Mucosa of descending colon (tissue), 3 donors: Measurements from ENCODE around the gene TRAPPC2. TPM values are rescaled to one million over a fixed set of nuclear protein-coding genes. Genes with fewer than 3 reads are reported as not detected.

Experiments
- ATAC-seq: fragments of 200-7000 bp; cut with Tn5 transposase; one replicate; pipeline ENCODE4 v1.9.1; 2020; ENCODE audit warnings: mild to moderate bottlenecking, moderate library complexity
- DNase-seq, 3 donors: peaks; one replicate each; pipeline ENCODE4 v3.0.0-alpha.2; 2020
- H3K36me3 ChIP-seq: fragments of 200-600 bp; one replicate; pipeline ENCODE4 v1.8.0; 2021; ENCODE audit warnings: low read depth, mild to moderate bottlenecking
- H3K4me1 ChIP-seq: fragments of 200-600 bp; one replicate; pipeline ENCODE4 v1.8.0; 2021; ENCODE audit warnings: low read depth, mild to moderate bottlenecking
- H3K4me3 ChIP-seq: fragments of 200-600 bp; one replicate; pipeline ENCODE4 v1.8.0; 2021; ENCODE audit warnings: mild to moderate bottlenecking
- H3K9me3 ChIP-seq: fragments of 200-600 bp; one replicate; pipeline ENCODE4 v1.8.0; 2021; ENCODE audit warnings: mild to moderate bottlenecking
- intact Hi-C, 2 donors: fragments of 100-400 bp; cut with DNase I in 1 of 2; cut with micrococcal nuclease in 1 of 2; formaldehyde crosslinking; loops; one replicate each; pipeline versions ENCODE4 v1.11.0 to v1.11.1; 2022; cut with DNase I, micrococcal nuclease
- total RNA-seq, 3 donors: library from RNA; stranded (reverse); fragmentation: NEBNext Ultra II Directional in 2 of 3; extraction: Animal tissue kit (Norgen Biotek cat#: 25700) in 2 of 3; gene quantifications; one replicate each; pipeline versions ENCODE4 v1.2.1 to v1.2.4, GENCODE V29; 2021 to 2023
- TF ChIP-seq, protein P1 (sequence below): fragments of 200-600 bp; IDR thresholded peaks from one replicate; pipeline ENCODE4 v1.8.0; 2022; ENCODE audit warnings: antibody characterized with exemption, mild to moderate bottlenecking
- donor health status: DM: no; HTN: no; CAD: no; lungs with moderate emphysema.
- donor health status: DM: no; HTN: no; CAD: no.
- donor health status: DM: no; HTN: yes; CAD: no.

Gene TRAPPC2
- total RNA-seq, 3 donors from 2014 or later, result 13.1 to 20.4 (median 18.5) TPM

DNA sequence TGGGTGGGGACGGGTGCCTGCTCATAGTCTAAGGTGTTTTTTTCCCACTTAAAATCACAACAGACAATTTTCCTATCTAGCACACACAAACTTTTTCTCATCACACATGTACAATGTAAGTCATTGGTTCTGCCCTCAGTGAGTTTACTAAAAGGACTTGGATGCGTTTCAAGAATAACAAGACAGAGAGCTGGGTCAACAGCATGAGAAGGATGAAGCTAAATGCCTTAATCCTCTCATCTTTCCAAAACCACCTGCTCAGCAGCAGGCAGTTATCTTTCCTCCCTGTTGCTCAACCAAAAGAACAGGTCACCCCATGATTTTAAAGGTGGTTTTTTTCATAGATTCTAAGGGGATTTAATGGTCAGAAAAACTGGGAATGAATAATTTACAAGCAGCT lies 40.3 kb upstream of the TRAPPC2 start:
- DNase-seq (no peak), ATAC-seq (no peak)
- H3K36me3 ChIP-seq, result no peaks in the 10 kb centered on the region
- intact Hi-C loops, result no loop called here
- no peaks in the 10 kb centered on the region for H3K9me3 ChIP-seq
- H3K4me3 ChIP-seq, result no peak overlapping the region
- H3K4me1 ChIP-seq, result no peaks in the 10 kb centered on the region
- TF ChIP-seq, protein P1, sequence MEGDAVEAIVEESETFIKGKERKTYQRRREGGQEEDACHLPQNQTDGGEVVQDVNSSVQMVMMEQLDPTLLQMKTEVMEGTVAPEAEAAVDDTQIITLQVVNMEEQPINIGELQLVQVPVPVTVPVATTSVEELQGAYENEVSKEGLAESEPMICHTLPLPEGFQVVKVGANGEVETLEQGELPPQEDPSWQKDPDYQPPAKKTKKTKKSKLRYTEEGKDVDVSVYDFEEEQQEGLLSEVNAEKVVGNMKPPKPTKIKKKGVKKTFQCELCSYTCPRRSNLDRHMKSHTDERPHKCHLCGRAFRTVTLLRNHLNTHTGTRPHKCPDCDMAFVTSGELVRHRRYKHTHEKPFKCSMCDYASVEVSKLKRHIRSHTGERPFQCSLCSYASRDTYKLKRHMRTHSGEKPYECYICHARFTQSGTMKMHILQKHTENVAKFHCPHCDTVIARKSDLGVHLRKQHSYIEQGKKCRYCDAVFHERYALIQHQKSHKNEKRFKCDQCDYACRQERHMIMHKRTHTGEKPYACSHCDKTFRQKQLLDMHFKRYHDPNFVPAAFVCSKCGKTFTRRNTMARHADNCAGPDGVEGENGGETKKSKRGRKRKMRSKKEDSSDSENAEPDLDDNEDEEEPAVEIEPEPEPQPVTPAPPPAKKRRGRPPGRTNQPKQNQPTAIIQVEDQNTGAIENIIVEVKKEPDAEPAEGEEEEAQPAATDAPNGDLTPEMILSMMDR, result no peak

DNA sequence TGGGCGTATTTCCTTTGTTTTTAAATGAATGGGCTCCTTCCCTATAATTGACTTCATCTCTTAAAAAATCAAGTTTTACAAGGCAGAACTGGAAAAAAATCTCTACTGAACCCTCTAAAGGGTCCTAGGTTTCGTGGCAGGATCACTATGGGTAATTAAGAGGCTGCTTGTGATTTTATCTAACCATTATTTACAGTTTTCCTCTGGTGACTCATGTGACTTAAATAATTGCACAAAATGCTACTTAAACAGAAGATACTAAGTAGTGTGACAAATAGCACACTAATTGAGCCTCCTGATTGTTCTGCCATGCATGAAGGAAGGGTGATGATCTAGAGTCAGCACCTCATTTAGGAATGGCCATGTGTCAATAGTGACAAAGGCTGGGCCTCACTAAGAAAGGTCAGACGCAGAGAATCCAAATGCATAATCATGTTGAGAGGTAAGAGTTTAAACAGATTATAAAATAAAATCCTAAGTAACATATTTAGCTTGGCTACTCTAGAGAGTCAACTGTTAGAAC lies 35.7 kb upstream of the TRAPPC2 start:
- Histone ChIP-seq H3K36me3 (no peaks in the 10 kb centered on the region), H3K9me3 (no peaks in the 10 kb centered on the region), H3K4me1 (no peaks in the 10 kb centered on the region), H3K4me3 (no peak overlapping the region)
- no peak for DNase-seq
- ATAC-seq, result no peak
- TF ChIP-seq, protein P1, result no peak
- intact Hi-C loops, result no loop called here

DNA sequence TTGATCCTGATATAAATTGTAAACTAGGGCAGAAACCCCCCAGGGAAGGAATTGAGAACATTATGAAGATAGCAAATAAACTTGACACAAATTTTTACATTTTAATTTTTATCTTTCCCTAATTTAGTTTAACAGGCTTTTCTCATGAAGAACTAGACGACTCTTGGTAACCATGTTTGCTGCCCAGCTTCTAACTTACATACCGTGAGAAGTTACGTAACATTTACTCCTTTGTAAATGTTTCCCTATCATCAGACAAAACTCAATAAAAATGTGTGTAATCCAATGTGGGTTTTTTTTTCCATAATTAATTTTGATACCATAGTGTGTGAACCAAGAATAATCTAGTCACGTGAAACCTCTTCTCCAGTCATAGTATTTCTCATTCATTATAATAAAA lies 34.5 kb upstream of the TRAPPC2 start:
- TF ChIP-seq, protein P1, result no peak
- Histone ChIP-seq H3K4me1 (no peaks in the 10 kb centered on the region), H3K9me3 (no peaks in the 10 kb centered on the region), H3K4me3 (no peak overlapping the region), H3K36me3 (no peaks in the 10 kb centered on the region)
- DNase-seq (no peak), ATAC-seq (no peak)
- intact Hi-C loops, result no loop called here

DNA sequence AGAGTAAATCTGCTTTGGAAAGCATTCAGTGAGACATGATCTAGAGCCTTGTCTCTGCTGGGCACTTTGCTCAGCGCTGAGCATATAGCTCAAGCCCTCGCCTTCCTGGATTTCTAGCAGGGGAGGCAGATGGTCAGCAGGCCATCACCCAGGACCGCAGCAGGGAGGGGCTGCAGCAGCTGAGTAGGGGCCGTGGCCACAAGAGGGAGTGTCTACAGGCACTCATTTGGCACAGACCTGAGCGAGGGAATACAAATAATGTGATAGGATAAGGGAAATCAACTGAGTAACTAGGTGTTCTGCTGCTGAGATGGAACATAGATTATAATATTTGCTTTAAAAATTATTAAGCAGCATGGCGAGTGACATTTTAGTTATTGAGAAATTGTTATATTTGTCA lies 30.3 kb upstream of the TRAPPC2 start:
- Histone ChIP-seq H3K4me1 (no peaks in the 10 kb centered on the region), H3K36me3 (no peaks in the 10 kb centered on the region), H3K9me3 (no peaks in the 10 kb centered on the region), H3K4me3 (no peak overlapping the region)
- intact Hi-C loops, result no loop called here
- DNase-seq (no peak), ATAC-seq (peak; percentile 65)
- TF ChIP-seq, protein P1, result no peak

DNA sequence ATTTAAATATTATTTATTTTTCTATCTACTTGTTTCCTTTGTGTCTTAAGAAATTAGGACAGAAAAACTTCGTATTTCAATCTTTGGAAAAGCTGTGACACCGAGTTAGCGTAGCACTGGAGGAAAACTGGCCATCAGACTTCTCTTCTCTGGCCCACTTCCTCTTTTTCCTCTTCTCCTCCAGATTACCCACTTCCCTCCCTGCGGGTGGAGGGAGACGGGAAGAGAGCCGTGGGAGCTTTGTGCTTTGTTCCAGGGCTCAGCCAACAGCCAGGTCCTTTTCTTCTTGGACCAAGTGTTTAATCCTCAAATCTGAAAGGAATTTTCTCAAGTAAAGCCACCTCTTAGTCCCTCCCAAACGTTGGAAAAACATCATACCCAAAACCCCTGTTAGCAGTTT lies 29.9 kb upstream of the TRAPPC2 start:
- Histone ChIP-seq H3K4me1 (no peaks in the 10 kb centered on the region), H3K9me3 (no peaks in the 10 kb centered on the region), H3K36me3 (no peaks in the 10 kb centered on the region), H3K4me3 (no peak overlapping the region)
- ATAC-seq (no peak), DNase-seq (no peak)
- TF ChIP-seq, protein P1, result no peak
- intact Hi-C loops, result no loop called here

DNA sequence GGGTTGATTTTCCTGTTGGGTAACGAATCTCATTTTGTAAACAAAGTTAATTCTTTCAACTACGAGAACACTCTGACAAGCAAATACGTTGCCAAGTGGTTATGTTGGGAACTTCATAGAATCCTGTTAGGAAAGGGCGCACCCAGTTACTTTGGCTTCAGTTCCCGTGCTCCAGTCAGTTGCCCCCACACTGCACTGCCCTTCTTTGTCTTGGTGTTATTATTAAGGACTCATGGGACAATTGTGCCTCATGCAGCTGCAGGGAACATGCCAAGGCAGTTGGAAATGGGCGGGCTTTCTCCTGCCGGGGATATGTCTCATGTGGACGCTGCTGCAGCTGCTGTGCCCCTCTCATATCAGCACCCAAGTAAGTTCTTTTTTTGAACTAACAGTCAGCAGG lies 29.1 kb upstream of the TRAPPC2 start:
- TF ChIP-seq, protein P1, result no peak
- no peaks in the 10 kb centered on the region for H3K36me3 ChIP-seq
- ATAC-seq, result no peak
- H3K4me3 ChIP-seq, result no peak overlapping the region
- intact Hi-C loops, result no loop called here
- DNase-seq, result no peak
- no peaks in the 10 kb centered on the region for H3K4me1 ChIP-seq
- H3K9me3 ChIP-seq, result no peaks in the 10 kb centered on the region
